Muscle layer of colon (tissue), 2 donors: ENCODE data around the gene IFIT1.
A peak's percentile ranks its signal among the peaks of the same experiment; 100 is the strongest.
"Not testable (repeated sequence)": the region's sequence is repeated elsewhere in the genome, so short reads cannot be mapped to it uniquely, and the experiment has no call there.

Experiments
- H3K27ac ChIP-seq: one replicate; pipeline ENCODE4 v1.7.0; 2013; ENCODE audit warnings: low read depth, mild to moderate bottlenecking, low read length, moderate library complexity
- H3K27me3 ChIP-seq, 2 donors: one replicate each; pipeline ENCODE4 v1.7.0; 2013; ENCODE audit warnings: low read length in 2 of 2, mild to moderate bottlenecking in 2 of 2; ENCODE audit not compliant: insufficient read depth in 2 of 2, control insufficient read depth in 1 of 2
- H3K36me3 ChIP-seq: one replicate; pipeline ENCODE4 v1.7.0; 2013; ENCODE audit warnings: mild to moderate bottlenecking, low read length; ENCODE audit not compliant: insufficient read depth
- H3K4me1 ChIP-seq: one replicate; pipeline ENCODE4 v1.7.0; 2013; ENCODE audit warnings: mild to moderate bottlenecking, low read length; ENCODE audit not compliant: insufficient read depth
- H3K4me3 ChIP-seq, 2 donors: one replicate each; pipeline ENCODE4 v1.7.0; 2013; ENCODE audit warnings: low read length in 2 of 2, low read depth in 1 of 2, mild to moderate bottlenecking in 1 of 2, moderate library complexity in 1 of 2
- H3K9ac ChIP-seq: one replicate; pipeline ENCODE4 v1.7.0; 2013; ENCODE audit warnings: low read length
- H3K9me3 ChIP-seq: one replicate; pipeline ENCODE4 v1.7.0; 2013; ENCODE audit warnings: mild to moderate bottlenecking, low read length
- donor health status: abdominal sarcoma.
- donor health status: Adenocarcinoma of cecum.

Gene IFIT1, protein sequence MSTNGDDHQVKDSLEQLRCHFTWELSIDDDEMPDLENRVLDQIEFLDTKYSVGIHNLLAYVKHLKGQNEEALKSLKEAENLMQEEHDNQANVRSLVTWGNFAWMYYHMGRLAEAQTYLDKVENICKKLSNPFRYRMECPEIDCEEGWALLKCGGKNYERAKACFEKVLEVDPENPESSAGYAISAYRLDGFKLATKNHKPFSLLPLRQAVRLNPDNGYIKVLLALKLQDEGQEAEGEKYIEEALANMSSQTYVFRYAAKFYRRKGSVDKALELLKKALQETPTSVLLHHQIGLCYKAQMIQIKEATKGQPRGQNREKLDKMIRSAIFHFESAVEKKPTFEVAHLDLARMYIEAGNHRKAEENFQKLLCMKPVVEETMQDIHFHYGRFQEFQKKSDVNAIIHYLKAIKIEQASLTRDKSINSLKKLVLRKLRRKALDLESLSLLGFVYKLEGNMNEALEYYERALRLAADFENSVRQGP

DNA sequence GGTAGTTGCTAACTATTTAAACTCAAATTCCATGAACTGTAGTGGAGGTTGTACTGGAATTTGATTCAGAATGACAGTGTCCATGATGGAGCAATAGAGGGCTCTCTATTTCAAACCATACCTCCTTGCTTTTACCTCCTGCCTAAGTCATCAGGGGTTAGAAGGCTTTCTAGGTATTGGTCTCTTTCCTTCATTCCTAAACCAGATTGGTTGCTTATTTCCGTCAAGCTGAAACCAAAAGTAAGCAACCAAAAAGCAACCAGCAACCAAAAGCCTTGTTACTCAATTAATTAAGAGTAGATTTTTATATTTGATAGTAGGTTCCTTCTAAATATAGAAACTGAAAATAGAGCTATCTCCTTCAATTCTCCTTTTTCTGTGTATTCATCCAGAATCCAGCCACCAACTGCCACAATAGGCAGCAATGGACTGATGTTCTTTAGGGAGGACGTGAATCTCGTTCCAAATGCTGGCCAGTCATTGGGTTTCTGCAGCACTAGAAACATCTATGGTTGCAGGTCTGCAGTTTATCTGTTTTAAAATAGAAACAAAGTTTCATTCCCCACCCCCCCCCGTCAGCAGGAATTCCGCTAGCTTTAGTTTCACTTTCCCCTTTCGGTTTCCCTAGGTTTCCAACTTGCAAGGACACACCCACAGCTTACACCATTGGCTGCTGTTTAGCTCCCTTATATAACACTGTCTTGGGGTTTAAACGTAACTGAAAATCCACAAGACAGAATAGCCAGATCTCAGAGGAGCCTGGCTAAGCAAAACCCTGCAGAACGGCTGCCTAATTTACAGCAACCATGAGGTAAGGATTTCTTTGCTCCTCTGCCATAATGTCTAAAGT is at the start of gene IFIT1:
IFIT1 (plus strand) TSS at position 717 of the 850 bp plus-strand sequence; CDS start at position 807, 90 bp downstream.
- Histone ChIP-seq H3K4me1 (peaks cover 40% of the 10 kb centered on the region), H3K9ac (peak within 1 kb of the TSS; percentile 59), H3K27me3 (no peaks in the 10 kb centered on the region), H3K9me3 (no peaks in the 10 kb centered on the region), H3K36me3 (no peaks in the 10 kb centered on the region), H3K4me3 (peak within 1 kb of the TSS; percentile 40 to 66), H3K27ac (peak within 1 kb of the TSS; percentile 67)

DNA sequence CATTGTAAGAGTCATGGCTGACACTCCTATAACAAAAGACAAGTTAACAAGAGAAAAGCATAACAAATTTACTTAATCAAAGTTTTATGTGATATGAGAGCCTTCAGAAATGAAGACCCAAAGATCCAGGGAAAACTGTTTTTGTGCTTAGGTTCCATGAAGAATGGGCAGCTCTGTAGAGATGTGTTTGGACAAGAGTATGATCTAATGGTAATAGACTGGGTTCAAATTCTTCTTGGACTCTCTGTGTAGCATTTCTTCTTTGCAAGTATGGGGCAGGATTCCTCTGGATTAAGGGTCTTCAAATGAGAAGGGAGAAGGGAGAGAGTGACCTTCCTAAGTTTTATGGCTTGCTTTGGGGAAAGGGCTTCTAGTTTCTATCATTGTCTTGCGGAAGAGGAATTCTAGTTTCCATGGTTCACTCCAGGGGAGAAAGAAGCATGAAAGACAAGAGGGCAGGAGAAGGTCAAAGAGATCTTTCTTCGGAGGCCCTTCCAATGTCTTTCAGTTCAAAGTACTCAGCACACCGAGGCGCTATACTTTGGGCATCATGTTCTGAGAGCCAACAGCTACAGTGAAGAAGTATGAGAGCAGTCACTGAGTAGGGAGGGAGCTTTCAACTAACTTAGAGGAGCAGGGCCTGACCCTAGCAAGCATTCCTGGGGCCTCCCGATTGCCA is 49.2 kb upstream of the IFIT1 start:
- H3K9ac ChIP-seq = no peak overlapping the region
- no peak overlapping the region for H3K4me3 ChIP-seq
- no peaks in the 10 kb centered on the region for H3K4me1 ChIP-seq
- H3K36me3 ChIP-seq = peaks cover 15% of the 10 kb centered on the region
- no peak overlapping the region for H3K27ac ChIP-seq
- H3K9me3 ChIP-seq = no peaks in the 10 kb centered on the region
- no peaks in the 10 kb centered on the region for H3K27me3 ChIP-seq

DNA sequence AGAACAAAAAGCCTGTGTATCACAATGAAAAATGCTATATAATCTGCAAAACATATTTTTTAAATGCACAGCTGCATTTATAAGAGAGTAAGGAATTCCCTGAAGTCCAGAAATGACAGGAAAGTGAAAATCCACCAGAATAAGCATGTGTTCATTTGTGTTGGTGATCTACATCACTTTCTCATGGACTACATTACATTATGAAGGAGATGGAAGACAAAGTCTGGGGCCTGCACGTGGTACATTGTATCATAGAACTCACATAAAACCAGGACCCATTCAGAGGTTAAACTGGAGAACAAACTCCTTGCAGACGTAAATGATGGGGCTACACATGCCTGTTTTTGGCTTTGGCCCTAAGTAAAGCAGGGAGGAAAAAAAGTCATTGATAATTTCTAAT is 48.3 kb upstream of the IFIT1 start:
- H3K9ac ChIP-seq = no peak overlapping the region
- no peak overlapping the region for H3K27ac ChIP-seq
- no peaks in the 10 kb centered on the region for H3K9me3 ChIP-seq
- H3K36me3 ChIP-seq = peaks cover 8% of the 10 kb centered on the region
- H3K27me3 ChIP-seq = no peaks in the 10 kb centered on the region
- no peak overlapping the region for H3K4me3 ChIP-seq
- no peaks in the 10 kb centered on the region for H3K4me1 ChIP-seq

DNA sequence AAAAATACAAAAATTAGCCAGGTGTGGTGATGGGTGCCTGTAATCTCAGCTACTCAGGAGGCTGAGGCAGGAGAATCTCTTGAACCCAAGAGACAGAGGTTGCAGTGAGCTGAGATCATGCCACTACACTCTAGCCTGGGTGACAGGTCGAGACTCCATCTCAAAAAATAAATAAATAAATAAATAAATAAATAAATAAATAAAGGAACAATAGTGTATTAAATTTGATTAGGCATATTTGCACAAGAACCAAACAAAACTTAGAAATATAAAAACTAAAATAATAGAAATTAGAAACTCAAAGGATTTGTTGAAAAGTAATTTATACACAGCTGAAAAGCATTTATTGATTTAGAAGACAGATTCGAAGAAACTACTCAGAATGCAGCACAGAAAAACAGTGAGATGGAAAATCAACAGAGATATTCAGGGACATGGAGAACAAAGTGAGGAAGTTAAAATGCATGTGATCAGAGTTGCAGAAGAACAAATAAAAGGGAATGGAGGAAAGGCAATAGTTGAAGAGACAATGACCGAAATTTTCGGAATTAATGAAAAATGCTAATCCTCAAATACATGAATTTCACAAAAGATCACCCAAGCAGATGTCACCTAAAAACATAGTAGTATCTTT is 46.9 kb upstream of the IFIT1 start:
- H3K4me1 ChIP-seq = no peaks in the 10 kb centered on the region
- H3K9me3 ChIP-seq = no peaks in the 10 kb centered on the region
- H3K27ac ChIP-seq = no peak overlapping the region
- H3K4me3 ChIP-seq = no peak overlapping the region
- H3K27me3 ChIP-seq = no peaks in the 10 kb centered on the region
- H3K36me3 ChIP-seq = no peaks in the 10 kb centered on the region
- H3K9ac ChIP-seq = no peak overlapping the region

DNA sequence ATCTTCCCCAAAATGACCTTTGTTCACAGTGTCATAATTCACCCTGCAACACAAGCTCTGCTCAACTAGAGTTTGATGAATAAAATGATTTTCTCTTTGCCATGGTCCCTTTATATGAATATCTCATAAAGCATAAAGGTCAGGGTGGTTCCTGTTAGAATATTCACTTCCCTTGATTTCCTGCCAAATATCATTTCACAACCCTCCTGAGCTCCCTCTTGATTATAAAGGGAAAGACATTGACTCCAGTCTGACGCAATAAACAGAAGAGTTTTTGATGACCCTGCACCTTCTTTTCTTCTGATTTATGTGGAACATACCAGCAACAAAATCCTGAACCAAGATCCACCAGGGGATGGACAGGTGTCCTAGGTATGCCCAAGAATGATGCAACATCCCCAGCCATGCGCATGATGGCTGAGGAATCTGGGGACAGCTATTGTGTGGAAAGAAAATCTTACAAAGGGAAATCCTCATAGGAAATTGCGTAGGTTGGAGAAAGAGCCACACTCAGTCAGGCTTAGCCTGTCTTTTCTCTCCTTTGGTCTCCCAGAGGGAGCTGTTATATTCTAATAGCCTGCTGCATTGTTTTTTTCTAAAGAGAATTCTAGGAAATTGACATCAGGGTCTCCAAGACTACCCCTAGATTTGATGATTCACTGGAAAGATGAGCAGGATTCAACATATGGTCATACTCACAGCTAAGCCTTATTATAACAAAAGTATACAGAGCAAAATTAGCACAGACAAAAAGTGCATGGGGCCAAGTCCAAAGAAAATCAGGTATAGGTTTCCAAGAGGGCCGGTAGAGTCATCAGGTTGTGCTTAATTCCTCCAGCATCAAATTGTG is 45.8 kb upstream of the IFIT1 start:
- no peaks in the 10 kb centered on the region for H3K9me3 ChIP-seq
- H3K27ac ChIP-seq = no peak overlapping the region
- H3K4me3 ChIP-seq = no peak overlapping the region
- no peaks in the 10 kb centered on the region for H3K27me3 ChIP-seq
- H3K9ac ChIP-seq = no peak overlapping the region
- H3K4me1 ChIP-seq = peaks cover 7% of the 10 kb centered on the region
- no peaks in the 10 kb centered on the region for H3K36me3 ChIP-seq

DNA sequence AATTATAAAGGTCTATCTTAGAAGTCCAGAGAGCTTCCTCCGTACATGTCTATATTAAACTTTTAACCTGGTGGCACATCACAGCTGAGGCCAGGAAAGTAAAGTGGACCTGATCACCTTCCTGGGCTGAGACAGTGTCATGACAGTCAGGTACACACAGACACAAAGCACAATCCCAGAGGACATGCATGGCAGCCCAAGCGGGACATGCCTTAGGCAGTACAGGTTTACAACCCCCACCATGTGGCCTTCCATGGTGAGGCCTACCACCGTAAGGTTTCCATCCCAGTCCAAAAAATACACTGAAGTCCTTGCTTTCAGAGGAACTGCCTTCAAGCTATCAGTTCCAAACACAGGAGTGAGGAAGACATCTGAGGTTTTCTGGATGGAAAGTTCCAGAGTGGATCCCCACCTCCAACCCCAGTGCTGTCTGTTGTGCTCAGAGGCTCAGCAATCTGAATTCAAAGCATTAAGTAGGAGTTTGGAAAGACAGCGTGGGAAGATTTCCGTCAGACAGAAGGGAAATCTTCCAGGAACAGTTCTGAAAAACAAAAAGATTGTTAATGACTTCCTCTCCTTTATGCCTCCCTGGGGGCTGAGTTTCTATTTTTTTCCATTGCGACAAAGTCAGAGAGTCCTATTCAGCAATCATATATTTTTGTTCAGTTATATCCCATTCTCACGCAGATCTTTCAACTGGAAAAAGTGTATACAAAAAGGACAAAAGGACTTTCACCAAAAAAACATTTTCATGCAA is 44.5 kb upstream of the IFIT1 start:
- no peaks in the 10 kb centered on the region for H3K9me3 ChIP-seq
- H3K36me3 ChIP-seq = no peaks in the 10 kb centered on the region
- no peak overlapping the region for H3K4me3 ChIP-seq
- H3K27me3 ChIP-seq = no peaks in the 10 kb centered on the region
- no peak overlapping the region for H3K9ac ChIP-seq
- no peak overlapping the region for H3K27ac ChIP-seq
- H3K4me1 ChIP-seq = peaks cover 15% of the 10 kb centered on the region

DNA sequence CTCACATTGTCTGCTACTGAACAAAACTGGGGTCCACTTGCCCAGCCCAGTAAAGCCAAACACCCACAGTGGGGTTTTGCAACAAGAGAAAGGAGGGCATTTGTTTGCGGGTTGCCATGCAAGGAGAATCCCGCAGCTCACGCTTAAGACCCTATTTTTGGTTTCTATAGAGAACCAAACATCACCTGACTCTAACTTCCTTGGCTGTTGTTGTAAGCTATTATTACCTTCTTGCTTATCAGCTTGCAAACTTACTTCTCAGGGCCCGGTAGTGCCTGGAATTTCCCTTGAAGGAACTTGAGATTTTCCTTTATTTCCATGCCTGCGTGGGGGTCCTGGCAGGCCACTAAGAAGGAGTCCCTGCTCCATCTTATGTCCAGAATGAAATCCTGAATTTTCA is 43.9 kb upstream of the IFIT1 start:
- no peaks in the 10 kb centered on the region for H3K27me3 ChIP-seq
- H3K4me1 ChIP-seq = peaks cover 15% of the 10 kb centered on the region
- no peak overlapping the region for H3K27ac ChIP-seq
- no peak overlapping the region for H3K4me3 ChIP-seq
- H3K9ac ChIP-seq = no peak overlapping the region
- H3K9me3 ChIP-seq = no peaks in the 10 kb centered on the region
- no peaks in the 10 kb centered on the region for H3K36me3 ChIP-seq

DNA sequence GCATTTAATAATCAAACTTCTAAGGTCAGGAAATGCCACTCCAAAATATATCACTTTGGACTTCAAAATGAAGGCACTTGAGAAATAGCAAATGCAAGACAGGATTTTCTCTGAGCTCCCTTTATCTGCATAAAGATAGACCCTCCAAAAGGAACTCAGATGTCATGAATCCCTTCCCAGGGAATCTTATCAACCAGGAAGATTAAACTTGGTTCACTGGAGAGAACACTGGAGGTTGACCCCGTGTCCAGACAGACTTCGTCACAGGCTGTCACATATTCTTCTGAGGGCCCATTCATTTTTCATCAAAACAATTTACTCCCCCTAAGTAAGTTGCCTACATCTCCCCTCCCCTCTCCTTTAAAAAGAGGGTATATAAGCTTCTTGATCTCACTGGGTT is 43.4 kb upstream of the IFIT1 start:
- H3K4me3 ChIP-seq = no peak overlapping the region
- H3K4me1 ChIP-seq = peaks cover 15% of the 10 kb centered on the region
- no peak overlapping the region for H3K27ac ChIP-seq

DNA sequence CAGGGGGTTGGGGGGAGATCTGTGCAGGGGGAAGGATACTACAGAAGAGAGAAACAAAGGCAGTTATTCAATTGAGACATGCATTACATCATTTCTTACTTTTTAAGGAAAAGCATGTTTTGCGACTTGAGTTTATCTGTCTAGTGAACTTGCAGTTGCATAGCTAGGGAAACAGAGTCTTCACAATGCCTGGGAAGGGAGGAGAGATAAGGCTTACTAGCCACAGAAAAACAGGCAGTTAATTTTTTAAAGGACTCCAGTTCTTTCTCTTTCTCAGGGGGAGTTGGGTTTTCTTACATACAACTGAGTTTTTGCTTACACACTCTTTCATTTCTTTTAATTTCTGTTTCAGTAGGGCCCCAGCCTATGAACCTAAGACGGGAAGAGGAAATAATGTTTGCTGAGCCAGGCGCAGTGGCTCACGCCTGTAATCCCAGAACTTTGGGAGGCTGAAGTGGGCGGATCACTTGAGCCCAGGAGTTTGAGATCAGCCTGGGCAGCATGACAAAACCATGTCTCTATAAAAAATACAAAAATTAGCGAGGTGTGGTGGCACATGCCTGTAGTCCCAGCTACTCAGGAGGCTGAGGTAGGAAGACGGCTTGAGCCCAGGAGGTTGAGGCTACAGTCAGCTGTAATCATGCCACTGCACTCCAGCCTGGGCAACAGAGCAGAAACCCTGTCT is 41.6 kb upstream of the IFIT1 start:
- H3K9ac ChIP-seq, H3K4me3 ChIP-seq, H3K27ac ChIP-seq, H3K27me3 ChIP-seq, H3K9me3 ChIP-seq, H3K36me3 ChIP-seq: not testable (repeated sequence)
- H3K4me1 ChIP-seq = peaks cover 15% of the 10 kb centered on the region

More for the DNA sequence above, 43.4 kb upstream of the IFIT1 start:
- Histone ChIP-seq H3K36me3 (no peaks in the 10 kb centered on the region), H3K27me3 (no peaks in the 10 kb centered on the region), H3K9me3 (no peaks in the 10 kb centered on the region), H3K9ac (no peak overlapping the region)
